Duodenal mucosa (tissue), 2 donors: Measurements from ENCODE around the gene SNAI1.
"Not testable (repeated sequence)": the region's sequence is repeated elsewhere in the genome, so short reads cannot be mapped to it uniquely, and the experiment has no call there.

Experiments used
- H3K27ac ChIP-seq: one replicate; pipeline ENCODE4 v1.7.0; 2013; ENCODE audit warnings: low read depth, low read length
- H3K27me3 ChIP-seq, 2 donors: one replicate each; pipeline ENCODE4 v1.7.0; 2013; ENCODE audit warnings: low read length in 2 of 2, control low read depth in 1 of 2; ENCODE audit not compliant: insufficient read depth in 2 of 2, control insufficient read depth in 1 of 2
- H3K36me3 ChIP-seq, 2 donors: one replicate each; pipeline ENCODE4 v1.7.0; 2013; ENCODE audit warnings: low read length in 2 of 2, control low read depth in 1 of 2; ENCODE audit not compliant: insufficient read depth in 2 of 2, control insufficient read depth in 1 of 2
- H3K4me1 ChIP-seq, 2 donors: one replicate each; pipeline ENCODE4 v1.7.0; 2013; ENCODE audit warnings: low read length in 2 of 2, control low read depth in 1 of 2; ENCODE audit not compliant: insufficient read depth in 2 of 2, control insufficient read depth in 1 of 2
- H3K4me3 ChIP-seq, 2 donors: one replicate each; pipeline ENCODE4 v1.7.0; 2013; ENCODE audit warnings: low read length in 2 of 2, low read depth in 1 of 2
- H3K9ac ChIP-seq, 2 donors: one replicate each; pipeline ENCODE4 v1.7.0; 2013; ENCODE audit warnings: low read length in 2 of 2, low read depth in 1 of 2
- H3K9me3 ChIP-seq, 2 donors: one replicate each; pipeline ENCODE4 v1.7.0; 2013; ENCODE audit warnings: low read length in 2 of 2, control low read depth in 1 of 2; ENCODE audit not compliant: control insufficient read depth in 1 of 2

The SNAI1 gene

DNA sequence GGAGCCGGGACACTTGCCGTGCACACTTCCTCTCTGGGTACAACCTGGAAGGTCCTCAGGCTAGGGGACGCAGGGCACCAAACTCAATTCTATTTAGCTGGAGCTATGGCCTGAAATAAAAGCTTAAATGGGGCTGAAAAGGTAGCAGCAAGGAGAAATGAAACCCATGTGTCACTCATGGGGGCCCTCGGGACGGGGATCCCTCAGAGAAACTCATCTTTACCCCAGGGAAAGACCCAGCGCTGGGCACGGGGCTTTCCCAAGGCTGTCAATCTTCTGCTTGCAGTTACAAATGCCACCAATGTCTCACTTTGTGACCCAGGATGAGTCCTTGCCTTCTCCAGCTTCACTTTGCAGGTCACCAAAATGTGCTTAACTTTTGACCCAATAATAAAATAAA is 16.5 kb downstream of the SNAI1 start:
- Histone ChIP-seq H3K36me3 (no peaks in the 10 kb centered on the region), H3K9me3 (no peaks in the 10 kb centered on the region), H3K27ac (no peak overlapping the region), H3K4me3 (no peak overlapping the region), H3K9ac (no peak overlapping the region), H3K4me1 (no peaks in the 10 kb centered on the region), H3K27me3 (peaks cover 0 to 3% of the 10 kb centered on the region in 2 donors)

- H3K4me3 ChIP-seq, H3K36me3 ChIP-seq, H3K9ac ChIP-seq, H3K27ac ChIP-seq, H3K27me3 ChIP-seq, H3K9me3 ChIP-seq, H3K4me1 ChIP-seq: not testable (repeated sequence)
These were observed 17.9 kb downstream of the SNAI1 start for GRCh38 chr20:50000548-50001222.

DNA sequence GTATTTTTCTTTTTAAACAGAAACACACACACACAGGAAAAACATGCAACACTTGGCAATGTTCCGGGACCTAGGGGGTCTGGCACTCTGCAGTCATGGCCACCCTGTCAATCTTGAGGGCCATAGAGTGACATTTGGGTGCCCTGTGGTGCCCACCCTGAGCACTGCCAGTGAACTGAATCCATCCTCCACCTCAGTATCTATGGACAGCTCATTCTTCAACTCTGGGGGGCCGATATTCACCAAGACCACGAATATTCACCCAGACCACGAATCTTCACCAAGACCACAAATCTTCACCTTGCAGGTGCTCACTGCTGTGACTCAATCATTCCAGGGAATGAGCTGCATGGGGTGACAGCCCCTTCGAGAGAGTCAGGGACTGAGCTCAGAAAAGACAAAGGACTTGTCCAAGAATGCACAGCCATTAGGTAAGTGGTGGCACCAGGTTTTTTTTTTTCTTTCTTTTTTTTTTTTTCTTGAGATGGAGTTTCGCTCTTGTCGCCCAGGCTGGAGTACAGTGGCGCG is 19.1 kb downstream of the SNAI1 start:
- H3K27me3 ChIP-seq = peaks cover 0 to 3% of the 10 kb centered on the region in 2 donors

DNA sequence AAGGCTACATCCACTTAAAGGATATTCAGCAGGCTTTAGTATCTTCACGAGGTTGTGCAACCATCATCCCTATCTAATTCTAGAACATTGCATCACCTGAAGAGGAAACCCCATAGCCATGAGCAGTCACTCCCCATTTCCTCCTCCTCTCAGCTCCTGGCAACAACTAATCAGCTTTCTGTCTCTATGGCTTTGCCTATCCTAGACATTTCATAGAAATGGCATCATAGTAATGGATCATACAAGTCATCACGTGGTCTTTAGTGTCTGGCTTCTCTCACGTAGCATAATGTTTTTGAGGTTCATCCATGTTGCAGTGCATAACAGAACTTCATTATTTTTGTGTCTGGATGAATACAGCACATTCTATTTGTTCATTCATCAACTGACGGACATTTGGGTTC is 20.5 kb downstream of the SNAI1 start:
- peaks cover 0 to 6% of the 10 kb centered on the region in 2 donors for H3K27me3 ChIP-seq
- no peaks in the 10 kb centered on the region for H3K9me3 ChIP-seq
- no peaks in the 10 kb centered on the region for H3K36me3 ChIP-seq
- no peak overlapping the region for H3K27ac ChIP-seq
- H3K9ac ChIP-seq = no peak overlapping the region
- no peaks in the 10 kb centered on the region for H3K4me1 ChIP-seq
- H3K4me3 ChIP-seq = no peak overlapping the region

More for the DNA sequence above, 19.1 kb downstream of the SNAI1 start:
- no peaks in the 10 kb centered on the region for H3K36me3 ChIP-seq
- no peak overlapping the region for H3K9ac ChIP-seq
- H3K4me3 ChIP-seq = no peak overlapping the region
- no peaks in the 10 kb centered on the region for H3K9me3 ChIP-seq
- no peak overlapping the region for H3K27ac ChIP-seq
- H3K4me1 ChIP-seq = no peaks in the 10 kb centered on the region

DNA sequence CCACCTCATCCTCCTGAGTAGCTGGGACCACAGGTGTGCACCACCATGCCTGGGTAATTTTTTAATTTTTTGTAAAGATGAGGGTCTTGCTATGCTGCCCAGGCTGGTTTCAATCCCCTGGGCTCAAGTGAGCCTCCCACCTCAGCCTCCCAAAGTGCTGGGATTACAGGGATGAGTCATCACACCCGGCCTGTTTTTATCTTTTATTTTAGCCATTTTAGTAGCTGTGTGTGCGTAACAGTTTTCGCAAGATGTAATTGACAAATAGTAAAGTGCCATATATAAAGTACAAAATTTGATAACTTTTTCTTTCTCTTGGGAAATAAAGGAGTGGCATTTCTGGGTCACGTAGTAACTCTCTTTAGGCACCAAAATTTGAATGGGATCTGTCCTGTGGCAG is 21.4 kb downstream of the SNAI1 start:
- Histone ChIP-seq H3K27me3 (peaks cover 0 to 5% of the 10 kb centered on the region in 2 donors), H3K9ac (no peak overlapping the region), H3K9me3 (no peaks in the 10 kb centered on the region), H3K36me3 (no peaks in the 10 kb centered on the region), H3K4me3 (no peak overlapping the region), H3K4me1 (no peaks in the 10 kb centered on the region), H3K27ac (no peak overlapping the region)

DNA sequence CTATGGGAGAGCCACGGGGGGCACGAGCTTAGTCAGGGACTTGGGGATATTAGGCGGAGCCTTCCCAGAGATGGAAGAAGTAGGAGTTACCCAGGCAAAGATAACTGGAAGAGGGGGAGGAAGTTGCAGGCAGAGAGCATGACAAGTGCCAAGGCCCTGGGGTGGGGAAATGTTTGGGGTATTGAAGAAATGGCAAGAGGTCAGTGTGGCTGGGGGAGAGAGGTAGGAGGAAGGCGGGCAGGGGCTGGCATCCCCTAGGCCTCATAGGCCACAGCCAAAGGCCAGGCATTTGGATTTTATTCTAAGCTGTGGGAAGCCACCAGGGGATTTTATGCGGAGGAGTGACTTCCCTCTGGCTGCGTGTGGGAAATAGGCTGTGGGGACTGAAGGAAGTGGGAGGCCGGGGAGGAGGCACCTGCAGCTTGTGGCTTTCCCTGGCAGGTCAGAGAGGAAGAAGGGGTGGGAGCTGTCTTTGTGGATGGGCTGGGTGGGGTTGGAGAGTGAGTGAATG is 22.7 kb downstream of the SNAI1 start:
- Histone ChIP-seq H3K27me3 (peaks cover under 1 to 7% of the 10 kb centered on the region in 2 donors), H3K4me3 (no peak overlapping the region), H3K9ac (no peak overlapping the region), H3K9me3 (no peaks in the 10 kb centered on the region), H3K4me1 (no peaks in the 10 kb centered on the region), H3K36me3 (no peaks in the 10 kb centered on the region), H3K27ac (no peak overlapping the region)

GRCh38 chr20:50007369-50007768 is 24.6 kb downstream of the SNAI1 start:
- no peaks in the 10 kb centered on the region for H3K4me1 ChIP-seq
- no peak overlapping the region for H3K27ac ChIP-seq
- no peaks in the 10 kb centered on the region for H3K36me3 ChIP-seq
- H3K9ac ChIP-seq = no peak overlapping the region
- peaks cover 2 to 7% of the 10 kb centered on the region in 2 donors for H3K27me3 ChIP-seq
- H3K9me3 ChIP-seq = no peaks in the 10 kb centered on the region
- H3K4me3 ChIP-seq = no peak overlapping the region

DNA sequence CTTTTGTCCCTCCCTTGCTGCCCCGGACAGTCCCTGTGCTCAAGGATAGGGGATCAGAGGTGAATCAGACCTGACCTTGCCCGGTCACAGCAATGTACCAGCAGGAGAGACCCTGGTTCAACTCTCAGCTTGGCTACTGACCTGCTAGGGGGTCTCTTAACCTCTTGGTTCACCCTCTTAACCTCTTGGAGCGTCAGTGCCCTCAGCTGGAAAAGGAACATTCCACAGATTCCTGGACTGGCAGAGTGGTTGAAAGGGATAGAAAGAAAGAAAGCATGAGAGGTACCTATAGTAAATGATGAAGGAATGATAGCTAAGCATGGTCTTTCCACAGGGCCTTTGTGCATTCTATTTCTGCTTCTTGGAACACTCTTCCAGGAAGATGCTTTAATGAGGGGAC is 25.2 kb downstream of the SNAI1 start:
- Histone ChIP-seq H3K36me3 (no peaks in the 10 kb centered on the region), H3K4me1 (peaks cover 0 to 6% of the 10 kb centered on the region in 2 donors), H3K27ac (no peak overlapping the region), H3K27me3 (peaks cover 2 to 7% of the 10 kb centered on the region in 2 donors), H3K9me3 (no peaks in the 10 kb centered on the region), H3K9ac (no peak overlapping the region), H3K4me3 (no peak overlapping the region)

DNA sequence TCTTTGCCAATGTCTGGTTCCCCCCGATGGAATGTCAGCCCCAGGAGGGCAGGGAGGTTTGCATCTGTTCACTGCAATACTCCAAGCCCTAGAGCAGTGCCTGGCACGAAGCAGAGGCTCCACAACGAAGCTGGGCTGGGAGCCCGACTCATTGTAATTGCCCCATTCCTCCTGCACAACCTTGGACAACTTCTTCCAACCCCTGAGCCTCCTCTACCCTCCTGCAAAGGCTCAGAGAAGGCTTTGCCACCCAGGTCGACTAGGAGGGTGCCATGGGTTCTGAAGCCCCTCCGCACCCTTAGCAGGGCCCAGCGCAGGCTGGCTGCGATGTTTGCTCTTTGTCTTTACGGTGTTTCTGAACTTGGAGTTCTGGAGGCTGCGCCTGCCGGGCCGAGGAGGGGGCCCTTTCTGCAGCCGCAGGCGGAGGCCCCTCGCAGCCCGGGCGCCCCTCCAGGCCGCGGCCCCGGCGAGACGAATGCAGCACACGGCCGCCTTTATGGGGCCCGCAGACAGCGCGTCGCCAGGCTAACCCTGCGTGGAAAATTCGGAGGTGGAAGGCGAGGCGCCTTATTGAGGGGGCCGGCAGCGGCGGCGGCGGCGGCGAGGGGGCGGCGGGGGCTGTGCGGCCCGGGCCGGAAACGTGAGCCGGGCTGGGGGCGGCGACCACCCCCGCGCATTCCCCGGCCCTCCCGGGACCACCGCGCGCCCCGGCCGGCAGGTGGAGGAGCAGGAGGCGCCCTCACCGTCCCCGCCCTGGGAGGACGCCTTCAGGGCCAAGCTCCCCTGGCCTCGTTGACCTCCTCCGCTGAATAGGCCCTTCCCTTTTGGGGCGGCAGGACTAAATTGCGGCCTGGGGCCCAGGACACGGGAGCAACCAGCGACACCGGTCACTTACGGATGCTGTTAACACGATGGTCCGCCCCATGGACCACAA is 27.0 kb downstream of the SNAI1 start:
- Histone ChIP-seq H3K36me3 (no peaks in the 10 kb centered on the region), H3K4me1 (peaks cover 0 to 6% of the 10 kb centered on the region in 2 donors), H3K27ac (no peak overlapping the region), H3K27me3 (peaks cover 2 to 7% of the 10 kb centered on the region in 2 donors), H3K4me3 (no peak overlapping the region), H3K9ac (no peak overlapping the region), H3K9me3 (no peaks in the 10 kb centered on the region)

GRCh38 chr20:50011597-50011996 is 28.8 kb downstream of the SNAI1 start:
- H3K9ac ChIP-seq = not testable (repeated sequence)

More at GRCh38 chr20:50011597-50011996, 28.8 kb downstream of the SNAI1 start:
- H3K4me1 ChIP-seq, H3K27me3 ChIP-seq, H3K36me3 ChIP-seq, H3K4me3 ChIP-seq, H3K27ac ChIP-seq, H3K9me3 ChIP-seq: not testable (repeated sequence)
